GM20431 (cell line): ENCODE results near the gene SFR1.
"Not testable (repeated sequence)": the region's sequence is repeated elsewhere in the genome, so short reads cannot be mapped to it uniquely, and the experiment has no call there.

Experiments
- in situ Hi-C: fragments of 300-500 bp; cut with MseI, MboI; formaldehyde crosslinking; loops from one replicate; pipeline ENCODE4 v1.15.0; 2020; ENCODE audit warnings: low sequenced_read_pairs; ENCODE audit not compliant: unreplicated experiment

The SFR1 gene

DNA sequence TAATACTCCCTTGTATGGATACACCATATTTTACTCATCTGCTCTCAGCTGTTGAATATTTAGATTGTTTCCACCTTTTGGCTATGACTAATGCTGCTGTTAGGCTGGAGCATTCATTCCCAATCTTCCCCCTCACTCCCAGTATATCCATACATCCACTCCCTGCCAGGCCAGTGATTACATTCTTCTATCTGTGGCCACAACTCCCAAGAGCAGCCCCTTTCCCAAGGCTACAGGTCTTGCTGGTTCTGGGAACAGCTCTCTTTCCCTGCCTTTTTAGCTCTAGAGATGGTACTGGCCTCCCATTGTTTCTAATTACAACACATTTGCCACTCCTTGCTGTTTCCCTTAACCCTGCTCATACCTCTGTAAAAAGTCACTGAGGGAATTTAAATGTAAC lies 28.2 kb downstream of the SFR1 start:
- in situ Hi-C loops = no loop called here

DNA sequence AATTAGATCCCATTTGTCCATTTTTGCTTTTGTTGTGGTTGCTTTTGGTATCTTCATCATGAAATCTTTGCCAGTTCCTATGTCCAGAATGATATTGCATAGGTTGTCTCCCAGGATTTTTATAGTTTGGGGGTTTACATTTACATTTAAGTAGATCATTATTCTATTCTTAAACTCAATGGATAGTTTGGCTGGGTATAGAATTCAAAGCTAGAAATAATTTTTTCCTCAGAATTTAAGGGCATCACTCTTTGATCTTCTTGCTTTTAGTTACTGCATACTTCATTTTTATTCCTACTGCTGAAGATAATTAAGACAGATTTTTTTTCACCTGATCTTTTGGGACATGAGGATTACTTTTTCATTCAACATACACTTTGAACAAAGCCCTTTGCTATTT lies 29.8 kb downstream of the SFR1 start:
- in situ Hi-C loops = no loop called here

DNA sequence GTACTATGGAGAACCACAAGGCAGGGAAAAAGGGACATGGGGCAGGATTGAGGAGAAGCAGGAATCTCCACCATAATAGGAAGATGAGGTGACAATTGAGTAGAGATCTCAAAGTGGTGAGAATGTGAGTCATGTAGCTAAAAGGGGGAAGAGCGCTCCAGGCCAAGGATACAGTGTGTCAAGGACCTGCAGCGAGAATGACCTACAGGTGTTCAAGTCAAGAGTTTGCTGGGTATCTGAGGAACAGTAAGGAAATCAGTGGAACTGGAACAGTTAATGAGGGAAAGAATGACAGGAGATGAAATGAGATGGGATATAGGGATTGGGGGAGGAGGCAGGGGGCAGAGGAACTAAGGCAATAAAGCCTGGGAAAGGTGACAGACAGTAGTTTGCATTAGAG lies 33.6 kb downstream of the SFR1 start:
- in situ Hi-C loops = no loop called here

DNA sequence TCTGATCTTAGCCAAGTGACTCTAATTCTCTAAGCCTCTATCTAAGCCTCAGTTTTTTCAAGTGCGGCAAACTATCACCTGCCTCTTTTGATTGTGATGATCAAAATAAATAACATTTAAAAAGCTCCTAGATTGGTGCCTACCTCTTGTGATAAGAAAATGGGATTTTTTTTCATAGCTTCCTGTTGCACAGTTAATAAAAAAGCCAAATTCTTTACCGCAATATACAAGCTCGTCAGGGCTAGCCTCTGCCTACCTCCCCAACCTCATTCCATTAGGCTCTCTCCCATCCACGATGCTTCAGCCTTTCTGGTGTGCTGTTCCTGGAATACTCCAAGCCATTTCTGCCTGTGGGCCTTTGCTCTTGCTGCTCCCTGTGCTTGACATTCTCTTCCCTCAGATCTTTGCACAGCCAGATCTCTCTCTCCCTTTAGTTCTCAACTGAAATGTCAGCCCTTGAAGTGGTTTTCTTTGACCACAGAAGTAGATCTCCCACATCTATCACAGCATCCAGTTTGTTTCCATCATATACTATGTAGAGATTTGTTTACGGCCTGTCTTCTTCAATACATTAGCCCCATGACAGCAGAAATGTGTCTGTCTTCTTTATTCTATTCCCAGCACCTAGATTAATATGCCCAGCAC lies 48.8 kb downstream of the SFR1 start:
- in situ Hi-C loops = no loop called here

DNA sequence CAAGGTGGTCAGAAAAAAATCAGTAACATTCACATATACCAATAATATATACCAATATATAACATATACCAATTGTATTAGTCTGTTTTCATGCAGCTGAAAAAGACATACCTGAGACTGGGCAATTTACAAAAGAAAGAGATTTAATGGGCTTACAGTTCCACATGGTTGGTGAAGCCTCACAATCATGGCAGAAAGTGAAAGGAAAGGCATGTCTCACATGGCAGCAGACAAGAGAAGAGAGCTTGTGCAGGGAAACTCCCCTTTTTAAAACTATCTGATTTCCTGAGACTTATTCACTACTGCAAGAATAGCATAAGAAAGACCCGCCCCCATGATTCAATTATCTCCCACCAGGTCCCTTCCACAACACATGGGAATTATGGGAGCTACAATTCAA lies 52.2 kb downstream of the SFR1 start:
- in situ Hi-C loops = not testable (repeated sequence)
